ENCODE results near the gene DCAF15.
"Not testable (repeated sequence)": the region's sequence is repeated elsewhere in the genome, so short reads cannot be mapped to it uniquely, and the experiment has no call there.

DCAF15 gene

GRCh38 chr19:13952154-13952930 lies at the start of gene DCAF15:
DCAF15 (plus strand) TSS chr19:13952509; CDS start chr19:13952513, 4 bp downstream.
- peak; percentile 68 for DNase-seq

GRCh38 chr19:13902993-13903555 lies 49.2 kb upstream of the DCAF15 start:
- no peak for DNase-seq

- peak; percentile 38 for DNase-seq
Measured at GRCh38 chr19:13905634-13906520, 46.4 kb upstream of the DCAF15 start, which contains the start of the genes BRME1 and CC2D1A. BRME1 (minus strand) TSS chr19:13906117; CDS start chr19:13904892, 1,225 bp downstream. CC2D1A (plus strand) TSS chr19:13906201; CDS start chr19:13906442, 241 bp downstream.

DNA sequence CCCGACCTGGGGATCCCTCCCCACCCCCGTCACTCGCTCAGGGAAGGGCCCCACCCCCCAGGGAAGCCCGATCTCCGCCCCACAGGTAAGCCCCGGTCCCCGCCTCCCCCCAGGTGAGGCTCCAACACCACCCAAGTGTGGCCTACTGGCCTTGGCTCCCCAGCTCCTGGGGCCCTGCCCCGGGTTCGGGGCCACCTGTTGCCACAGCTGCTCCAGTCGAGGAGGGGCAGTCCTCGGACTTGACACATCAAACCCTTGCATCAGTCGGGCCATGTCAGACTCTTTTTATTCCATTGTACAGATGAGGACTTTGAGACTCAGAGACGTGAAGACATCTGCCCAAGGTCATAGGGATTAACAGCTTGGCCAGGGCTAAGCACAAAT lies 45.8 kb upstream of the DCAF15 start:
- DNase-seq, result no peak

- DNase-seq, result no peak
Measured at GRCh38 chr19:13906910-13907309, 45.4 kb upstream of the DCAF15 start.

- no peak for DNase-seq
Measured at GRCh38 chr19:13908674-13909073, 43.6 kb upstream of the DCAF15 start.

- no peak for DNase-seq
Measured at GRCh38 chr19:13909430-13909829, 42.9 kb upstream of the DCAF15 start.

- no peak for DNase-seq
Measured at GRCh38 chr19:13913352-13913751, 39.0 kb upstream of the DCAF15 start.

DNA sequence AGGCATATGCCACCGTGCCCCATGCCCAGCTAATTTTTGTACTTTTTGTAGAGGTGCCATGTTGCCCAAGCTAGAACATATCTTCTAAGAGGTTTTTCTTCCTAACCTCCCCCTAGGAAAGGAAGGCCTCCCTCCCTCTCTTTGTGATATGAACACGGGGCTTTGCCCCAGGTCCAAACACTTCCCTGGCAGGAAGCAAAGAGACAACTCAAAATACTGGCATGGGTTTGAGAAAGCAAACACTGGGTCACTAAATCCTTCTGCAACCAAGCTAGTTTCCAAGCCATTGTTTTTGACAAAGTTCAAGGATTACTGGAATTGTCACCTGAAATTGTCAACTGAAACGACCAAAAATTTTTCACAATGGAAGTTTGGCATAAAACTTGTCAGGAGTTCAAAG lies 37.5 kb upstream of the DCAF15 start:
- no peak for DNase-seq

DNA sequence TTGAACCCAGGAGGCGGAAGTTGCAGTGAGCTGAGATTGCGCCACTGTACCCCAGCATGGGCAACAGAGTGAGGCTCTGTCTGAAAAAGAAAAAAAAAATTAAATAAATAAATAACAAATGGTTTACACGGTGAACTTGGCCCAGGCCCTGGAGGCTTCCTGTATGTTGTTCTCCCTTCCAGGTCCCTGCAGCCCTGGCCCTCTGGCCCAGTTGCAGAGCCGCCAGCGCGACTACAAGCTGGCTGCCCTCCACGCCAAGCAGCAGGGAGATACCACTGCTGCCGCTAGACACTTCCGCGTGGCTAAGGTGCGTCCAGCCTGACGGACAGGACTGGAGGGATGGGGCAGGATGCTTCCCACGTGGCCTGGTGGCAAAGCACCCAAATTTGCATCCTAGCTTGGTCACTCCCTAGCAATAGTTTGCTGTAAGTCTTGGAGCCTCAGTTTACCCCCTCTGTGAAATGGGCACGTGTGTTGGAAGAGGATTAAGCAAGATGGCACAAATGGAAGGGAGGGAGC lies 34.4 kb upstream of the DCAF15 start:
- DNase-seq, result no peak

GRCh38 chr19:13918726-13919411 lies 33.4 kb upstream of the DCAF15 start:
- DNase-seq, result no peak

GRCh38 chr19:13920524-13920923 lies 31.8 kb upstream of the DCAF15 start:
- DNase-seq, result no peak

DNA sequence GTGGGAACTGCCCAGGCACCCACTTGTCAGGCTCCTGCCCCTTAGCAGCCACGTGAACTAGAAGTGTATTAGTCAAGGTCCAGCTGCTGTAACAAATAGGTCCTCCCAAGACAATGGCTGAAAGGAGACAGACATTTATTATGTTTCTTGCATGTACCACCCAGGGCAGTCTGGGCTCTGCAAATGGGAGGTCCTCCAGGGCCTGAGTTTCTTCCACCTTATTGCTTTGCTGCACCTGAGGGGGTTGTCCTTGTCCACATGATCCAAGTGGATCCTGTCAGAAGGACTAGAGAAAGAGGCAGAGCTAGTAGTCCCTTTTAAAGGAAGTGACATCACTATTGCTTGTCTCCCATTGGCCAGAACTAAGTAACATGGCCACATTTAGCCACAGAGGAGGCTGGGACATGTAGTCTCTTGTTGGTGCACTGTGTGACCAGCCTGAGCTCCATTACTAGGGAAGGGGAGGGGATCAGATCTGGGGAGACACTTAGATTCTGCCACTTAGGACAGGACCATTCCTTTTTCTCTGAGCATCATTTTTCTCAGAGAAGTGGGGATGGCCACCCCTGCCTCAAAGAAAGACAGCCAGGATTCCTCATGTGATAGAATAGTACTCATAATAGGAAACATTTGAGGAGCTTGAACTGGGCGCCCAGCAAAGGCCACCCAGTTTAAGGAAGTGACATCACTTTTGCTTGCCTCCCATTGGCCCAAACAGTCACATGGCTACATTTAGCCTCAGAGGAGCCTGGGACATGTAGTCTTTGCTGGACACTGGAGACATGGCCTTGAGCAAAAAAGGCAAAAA lies 31.2 kb upstream of the DCAF15 start:
- DNase-seq, result no peak

DNA sequence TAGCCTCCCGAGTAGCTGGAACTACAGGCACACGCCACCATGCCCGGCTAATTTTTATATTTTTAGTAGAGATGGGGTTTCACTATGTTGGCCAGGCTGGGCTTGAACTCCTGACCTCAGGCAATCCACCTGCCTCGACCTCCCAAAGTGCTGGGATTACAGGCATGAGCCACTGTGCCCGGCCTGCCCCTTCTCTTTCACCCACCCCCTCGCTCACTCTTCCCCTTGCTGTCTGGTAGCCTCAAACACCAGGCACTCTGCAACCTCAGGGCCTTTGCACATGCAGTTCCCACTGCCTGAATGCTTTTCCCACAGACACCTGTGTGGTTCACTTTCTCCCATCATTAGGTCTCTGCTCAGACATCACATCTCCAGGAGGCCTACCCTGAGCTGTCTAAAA lies 30.2 kb upstream of the DCAF15 start:
- not testable (repeated sequence) for DNase-seq

DNA sequence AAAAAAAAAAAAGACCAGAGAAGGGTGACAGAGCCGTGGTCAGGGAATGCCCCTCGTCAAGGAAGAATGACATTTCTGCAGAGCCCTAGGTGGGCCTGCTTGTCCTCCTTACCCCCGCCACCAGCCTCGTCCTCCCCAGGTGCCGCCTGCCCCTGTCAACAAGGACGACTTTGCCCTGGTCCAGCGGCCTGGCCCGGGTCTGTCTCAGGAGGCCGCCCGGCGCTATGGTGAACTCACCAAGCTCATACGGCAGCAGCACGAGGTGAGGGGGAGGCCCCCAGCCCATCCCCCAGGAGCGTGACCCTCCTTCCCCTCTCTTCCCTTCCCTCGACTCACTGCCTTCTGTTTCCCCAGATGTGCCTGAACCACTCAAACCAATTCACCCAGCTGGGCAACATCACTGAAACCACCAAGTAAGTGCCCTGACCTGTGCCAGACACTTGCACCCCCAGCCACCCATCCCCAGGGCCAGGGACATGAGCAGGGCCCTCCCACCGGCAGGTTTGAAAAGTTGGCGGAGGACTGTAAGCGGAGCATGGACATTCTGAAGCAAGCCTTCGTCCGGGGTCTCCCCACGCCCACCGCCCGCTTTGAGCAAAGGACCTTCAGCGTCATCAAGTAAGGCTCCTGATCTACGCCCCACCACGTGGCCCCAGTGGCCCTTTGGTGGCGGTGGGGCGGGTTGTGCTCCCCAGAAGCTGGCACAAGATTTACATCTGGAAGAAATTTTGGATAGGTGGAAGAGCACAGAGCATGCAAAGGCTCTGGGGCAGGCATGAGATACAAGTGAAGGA lies 28.9 kb upstream of the DCAF15 start:
- no peak for DNase-seq

DNA sequence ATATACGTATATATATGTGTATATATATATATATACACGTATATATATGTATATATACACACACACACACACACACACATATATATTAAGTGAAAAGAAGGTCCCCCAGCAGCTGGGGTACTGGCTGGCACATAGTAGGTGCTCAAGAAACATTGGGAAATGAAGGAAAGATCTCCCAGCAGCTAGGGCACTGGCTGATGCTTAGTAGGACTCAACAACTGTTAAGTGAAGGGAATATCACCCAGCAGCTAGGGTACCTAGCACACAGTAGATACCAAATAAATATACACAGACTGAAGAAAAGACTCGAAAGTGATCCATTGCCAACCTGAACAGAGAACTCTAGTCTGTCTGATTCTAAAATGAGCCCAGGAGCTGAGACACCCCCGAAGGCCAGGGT lies 26.3 kb upstream of the DCAF15 start:
- no peak for DNase-seq

GRCh38 chr19:13926715-13927114 lies 25.6 kb upstream of the DCAF15 start:
- DNase-seq, result no peak

GRCh38 chr19:13929340-13929739 lies 23.0 kb upstream of the DCAF15 start:
- no peak for DNase-seq

GRCh38 chr19:13929956-13930355 lies 22.4 kb upstream of the DCAF15 start:
- DNase-seq, result no peak

DNA sequence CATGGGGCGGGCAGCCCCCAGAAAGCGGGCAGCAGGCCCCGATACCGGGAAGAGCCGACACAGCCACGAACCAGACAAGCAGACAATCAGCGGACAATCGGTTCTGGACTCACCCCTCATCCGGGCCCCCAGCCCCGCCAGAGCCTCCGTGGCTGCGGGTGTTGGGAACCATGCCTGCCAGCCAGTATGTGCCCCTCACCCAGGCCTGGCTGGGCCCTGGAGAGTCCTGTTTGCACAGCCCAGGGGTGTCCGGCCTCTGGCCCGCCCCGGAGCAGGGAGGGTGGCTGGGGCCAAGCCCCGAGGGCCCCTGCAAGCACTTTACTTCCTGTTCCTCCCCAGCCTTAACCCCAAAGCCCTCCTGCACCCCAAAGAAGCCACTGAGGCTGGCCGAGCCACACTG lies 21.9 kb upstream of the DCAF15 start:
- no peak for DNase-seq

All from cortex of kidney (tissue), 1 donor.